IMR-90 (cell line): ENCODE measurements around the gene DDX39A. TPM values are rescaled to one million over a fixed set of nuclear protein-coding genes. Genes with fewer than 3 reads are reported as not detected.

ENCODE experiments used
- ATAC-seq: fragments of 200-7000 bp; cut with Tn5 transposase; 2 replicates; pipeline ENCODE4 v1.9.1; 2020; ENCODE audit warnings: low read depth, mild to moderate bottlenecking, moderate library complexity
- BruUV-seq: library from RNA; stranded (reverse); fragments of 400-500 nt; replicated peaks from 2 replicates; lab custom pipeline; 2021; lab: Mats Ljungman, UMichigan
- CTCF ChIA-PET: fragments of 300-600 bp; formaldehyde crosslinking; extraction: SDS; loops from one replicate; lab custom pipeline; 2021; ENCODE audit warnings: antibody characterized with exemption; lab: Yijun Ruan, JAX
- POLR2A ChIA-PET: fragments of 300-600 bp; sonication (Branson Sonifier 250); formaldehyde crosslinking; loops from one replicate; lab custom pipeline; 2022; ENCODE audit warnings: antibody characterized with exemption; ENCODE audit not compliant: unreplicated experiment; lab: Charles Lee
- DNase-seq: peaks from one replicate; pipeline ENCODE4 v3.0.0; 2013
- H2AFZ ChIP-seq: replicated peaks from 2 replicates; pipeline ENCODE3; 2013; ENCODE audit warnings: low read length, mild to moderate bottlenecking; ENCODE audit not compliant: poor library complexity
- H2AK5ac ChIP-seq: 2 replicates; pipeline ENCODE4 v1.6.1; 2013; ENCODE audit warnings: low read depth, low read length, inconsistent platforms
- H2AK9ac ChIP-seq: replicated peaks from 2 replicates; pipeline ENCODE3; 2013; ENCODE audit warnings: mild to moderate bottlenecking, low read depth, low read length, moderate library complexity; ENCODE audit not compliant: poor library complexity
- H2BK120ac ChIP-seq: 2 replicates; pipeline ENCODE4 v1.6.1; 2013; ENCODE audit warnings: low read depth, low read length, inconsistent platforms
- H2BK15ac ChIP-seq: 3 replicates; pipeline ENCODE4 v1.6.1; 2013; ENCODE audit warnings: low read depth, low read length, inconsistent platforms
- H2BK20ac ChIP-seq: 2 replicates; pipeline ENCODE4 v1.6.1; 2013; ENCODE audit warnings: low read depth, mild to moderate bottlenecking, inconsistent platforms, low read length, moderate library complexity
- H2BK5ac ChIP-seq: 2 replicates; pipeline ENCODE4 v1.6.1; 2013; ENCODE audit warnings: mild to moderate bottlenecking, low read depth, low read length, inconsistent platforms; ENCODE audit not compliant: poor library complexity, severe bottlenecking
- H3K14ac ChIP-seq: replicated peaks from 2 replicates; pipeline ENCODE4 v1.6.1; 2013; ENCODE audit warnings: low read depth, low read length, inconsistent platforms
- H3K18ac ChIP-seq: 2 replicates; pipeline ENCODE4 v1.6.1; 2013; ENCODE audit warnings: low read depth, low read length, control low read depth
- H3K23ac ChIP-seq: 2 replicates; pipeline ENCODE4 v1.6.1; 2013; ENCODE audit warnings: low read depth, low read length, inconsistent platforms
- H3K27ac ChIP-seq: 2 replicates; pipeline ENCODE4 v1.5.1; 2013; ENCODE audit warnings: mild to moderate bottlenecking, control low read depth, low read length; ENCODE audit not compliant: insufficient read depth
- H3K27me3 ChIP-seq: 2 replicates; pipeline ENCODE4 v1.6.1; 2013; ENCODE audit warnings: low read length; ENCODE audit not compliant: control insufficient read depth, insufficient read depth
- H3K36me3 ChIP-seq: 2 replicates; pipeline ENCODE4 v1.6.1; 2013; ENCODE audit warnings: low read length, mixed read lengths; ENCODE audit not compliant: control insufficient read depth, insufficient read depth
- H3K4ac ChIP-seq: 2 replicates; pipeline ENCODE4 v1.6.1; 2013; ENCODE audit warnings: low read depth, low read length, inconsistent platforms
- H3K4me1 ChIP-seq: 2 replicates; pipeline ENCODE4 v1.6.1; 2013; ENCODE audit warnings: low read length, mixed read lengths; ENCODE audit not compliant: control insufficient read depth, insufficient read depth
- H3K4me2 ChIP-seq: 2 replicates; pipeline ENCODE4 v1.6.1; 2013; ENCODE audit warnings: low read depth, mild to moderate bottlenecking, control low read depth, low read length, moderate library complexity
- H3K4me3 ChIP-seq: 2 replicates; pipeline ENCODE4 v1.5.1; 2013; ENCODE audit warnings: low read depth, mild to moderate bottlenecking, control low read depth, low read length, moderate library complexity; ENCODE audit not compliant: insufficient read depth
- H3K56ac ChIP-seq: 2 replicates; pipeline ENCODE4 v1.6.1; 2013; ENCODE audit warnings: low read length, inconsistent platforms; ENCODE audit not compliant: insufficient read depth; ENCODE audit errors: extremely low read depth
- H3K79me1 ChIP-seq, 2 experiments: 2 replicates each; pipeline ENCODE4 v1.6.1; 2013; ENCODE audit warnings: low read length in 2 of 2, inconsistent platforms in 1 of 2, low read depth in 1 of 2
- H3K9ac ChIP-seq: 2 replicates; pipeline ENCODE4 v1.6.1; 2013; ENCODE audit warnings: low read depth, low read length, control low read depth
- H3K9me1 ChIP-seq: 2 replicates; pipeline ENCODE4 v1.6.1; 2013; ENCODE audit warnings: low read length, inconsistent platforms; ENCODE audit not compliant: insufficient read depth
- H3K9me3 ChIP-seq: 2 replicates; pipeline ENCODE4 v1.6.1; 2013; ENCODE audit warnings: low read length; ENCODE audit not compliant: control insufficient read depth, insufficient read depth
- H4K20me1 ChIP-seq: 2 replicates; pipeline ENCODE4 v1.6.1; 2013; ENCODE audit warnings: low read length, inconsistent platforms; ENCODE audit not compliant: insufficient read depth
- H4K5ac ChIP-seq: 2 replicates; pipeline ENCODE4 v1.6.1; 2013; ENCODE audit warnings: mild to moderate bottlenecking, low read depth, low read length, control low read depth
- H4K8ac ChIP-seq, 2 experiments: 2 replicates each; pipeline ENCODE4 v1.6.1; 2013; ENCODE audit warnings: low read depth in 2 of 2, low read length in 2 of 2, control low read depth in 1 of 2, inconsistent platforms in 1 of 2
- H4K91ac ChIP-seq: 2 replicates; pipeline ENCODE4 v1.6.1; 2013; ENCODE audit warnings: low read depth, low read length, inconsistent platforms; ENCODE audit not compliant: insufficient read depth
- CEBPB ChIP-seq: IDR thresholded peaks from 2 replicates; pipeline ENCODE4 v1.6.1; 2012; ENCODE audit warnings: low read depth, low read length, improper control_type of control experiment
- CHD1 ChIP-seq: IDR thresholded peaks from 2 replicates; pipeline ENCODE4 v1.6.1; 2012; ENCODE audit warnings: low read depth, low read length, improper control_type of control experiment
- MAFK ChIP-seq: IDR thresholded peaks from 2 replicates; pipeline ENCODE4 v1.6.1; 2012; ENCODE audit warnings: low read depth, low read length, improper control_type of control experiment
- MAZ ChIP-seq: IDR thresholded peaks from 2 replicates; pipeline ENCODE4 v1.6.1; 2012; ENCODE audit warnings: low read depth, mild to moderate bottlenecking, low read length, improper control_type of control experiment, moderate library complexity, borderline replicate concordance
- MXI1 ChIP-seq: IDR thresholded peaks from 2 replicates; pipeline ENCODE4 v1.6.1; 2012; ENCODE audit warnings: low read depth, mild to moderate bottlenecking, low read length, moderate library complexity, borderline replicate concordance
- NFE2L2 ChIP-seq: fragments of 150-350 bp; IDR thresholded peaks from 2 replicates; pipeline ENCODE4 v1.6.1; 2016; ENCODE audit warnings: low read depth, mild to moderate bottlenecking, low read length
- POLR2A ChIP-seq: IDR thresholded peaks from 2 replicates; pipeline ENCODE4 v1.6.1; 2012; ENCODE audit warnings: mild to moderate bottlenecking, low read depth, low read length
- RCOR1 ChIP-seq: IDR thresholded peaks from 2 replicates; pipeline ENCODE4 v1.6.1; 2012; ENCODE audit warnings: mild to moderate bottlenecking, low read length, improper control_type of control experiment; ENCODE audit not compliant: insufficient replicate concordance
- RFX5 ChIP-seq: IDR thresholded peaks from 2 replicates; pipeline ENCODE4 v1.8.0; 2012; ENCODE audit warnings: low read depth, mild to moderate bottlenecking, low read length, moderate library complexity
- SMC3 ChIP-seq: fragments of 150-350 bp; IDR thresholded peaks from 2 replicates; pipeline ENCODE4 v1.6.1; 2016; ENCODE audit warnings: low read depth, mild to moderate bottlenecking, antibody characterized with exemption, low read length, moderate library complexity
- WGBS, 2 experiments: methylation state at CpG; one replicate each; pipeline versions ENCODE4 v1.1.5 to v1.1.7; 2013; ENCODE audit warnings: missing lambda C conversion rate in 2 of 2; ENCODE audit not compliant: insufficient read length in 1 of 2; ENCODE audit errors: extremely low coverage in 2 of 2; 5-methylcytosine and 5-hydroxymethylcytosine counted together
- dilution Hi-C: fragments of 300-500 bp; cut with HindIII; formaldehyde crosslinking; loops from one replicate; pipeline ENCODE4 v1.14.3; 2018; ENCODE audit warnings: low sequenced_read_pairs; ENCODE audit not compliant: unreplicated experiment
- in situ Hi-C: fragments of 300-500 bp; cut with MboI; formaldehyde crosslinking; loops from 3 replicates; pipeline ENCODE4 v1.14.3; 2019; ENCODE audit warnings: low sequenced_read_pairs, inconsistent platforms, mixed read lengths
- intact Hi-C: fragments of 100-400 bp; cut with micrococcal nuclease; formaldehyde crosslinking; loops from 2 replicates; pipeline ENCODE4 v1.10.0; 2022
- polyA plus RNA-seq, 3 experiments: library from polyadenylated mRNA; depleted of rRNA; stranded (reverse); fragments of >200 nt; gene quantifications; 2 replicates each; pipeline ENCODE4 v1.2.3, GENCODE V29; 2012; ENCODE audit warnings: low replicate concordance in 1 of 3
- total RNA-seq: library from RNA; depleted of rRNA; stranded (reverse); fragments of >200 nt; gene quantifications from 2 replicates; pipeline ENCODE4 v1.2.3, GENCODE V29; 2012
- TF ChIP-seq, protein P1 (sequence below): conservative IDR thresholded peaks from 2 replicates; pipeline ENCODE4 v1.5.1; 2012; ENCODE audit warnings: mild to moderate bottlenecking, low read depth, low read length, improper control_type of control experiment
- TF ChIP-seq, protein P2 (sequence below): fragments of 150-350 bp; IDR thresholded peaks from 2 replicates; pipeline ENCODE4 v1.6.1; 2016; ENCODE audit warnings: low read depth, mild to moderate bottlenecking, low read length, moderate library complexity, borderline replicate concordance

The DDX39A gene
- total and polyA plus RNA-seq, 2 of the 4 experiments (the other 2 are of a cell fraction), result 82.5 to 83.0 TPM

DNA sequence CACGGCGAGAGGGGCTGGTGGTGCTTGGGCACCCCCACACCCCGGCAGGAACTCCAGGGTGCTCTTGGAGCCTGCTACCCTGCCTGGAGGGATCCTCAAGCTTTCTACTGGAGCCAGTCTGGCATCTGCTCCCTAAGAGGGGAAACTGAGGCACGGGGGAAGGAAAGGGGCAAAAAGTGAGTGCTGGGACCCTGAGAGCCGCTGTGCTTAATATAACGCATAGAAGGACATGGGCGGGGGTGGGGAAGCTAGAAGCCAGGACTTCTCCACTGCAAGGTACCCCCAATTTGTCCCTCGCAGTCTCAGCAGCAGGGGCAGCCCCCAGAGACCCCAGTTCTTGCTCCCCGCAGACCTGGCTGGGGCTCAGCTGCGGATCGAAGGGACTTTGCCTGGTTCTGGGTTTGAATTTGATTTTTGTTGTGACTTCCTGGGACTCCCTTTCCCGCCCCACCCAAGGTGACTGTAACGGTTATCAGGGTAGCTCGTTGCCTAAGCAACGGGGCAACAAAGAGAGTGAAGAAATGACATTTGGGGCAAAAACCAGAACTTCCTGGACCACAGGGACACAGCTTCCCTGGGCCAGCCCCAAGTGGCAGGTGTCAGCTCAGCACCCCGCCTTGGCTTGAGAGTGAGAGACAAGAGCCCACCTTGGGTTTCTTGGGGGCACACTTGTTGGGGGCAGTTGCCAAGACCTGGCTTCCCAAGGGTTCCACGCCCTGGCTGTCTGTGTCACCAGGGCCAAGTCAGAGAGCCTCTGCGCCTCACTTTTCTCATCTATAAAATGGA lies 37.3 kb downstream of the DDX39A start:
- H2AK5ac ChIP-seq, result peak overlapping the region; percentile 85
- H2AK9ac ChIP-seq, result peak overlapping the region; percentile 95
- in situ Hi-C loops, result no loop called here
- peak overlapping the region; percentile 37; the same call in 1 of the 2 replicates for H4K5ac ChIP-seq
- H2BK120ac ChIP-seq, result peak overlapping the region; percentile 26; the same call in 1 of the 2 replicates
- peak overlapping the region; percentile 57; the same call in 1 of the 2 replicates for H3K9ac ChIP-seq
- no peaks in the 10 kb centered on the region for H3K27me3 ChIP-seq
- H3K9me3 ChIP-seq, result no peaks in the 10 kb centered on the region
- peak overlapping the region; percentile 36; the same call in 1 of the 2 replicates for H3K27ac ChIP-seq
- ChIA-PET CTCF (interaction anchor here (0.5 kb wide), 1 partner anchor 752 kb away, joined by 4 read pairs; no protein-coding TSS in a partner anchor), POLR2A (no interaction called here)
- peak overlapping the region; percentile 55; the same call in 1 of the 2 replicates for H4K91ac ChIP-seq
- BruUV-seq, result no TSS peak
- no peaks in the 10 kb centered on the region for H3K36me3 ChIP-seq
- TF ChIP-seq MAZ (no peak), NFE2L2 (no peak), RCOR1 (no peak), SMC3 (no peak), MXI1 (no peak), RFX5 (no peak), POLR2A (no peak), CHD1 (no peak), MAFK (no peak), CEBPB (no peak)
- TF ChIP-seq, protein P1, sequence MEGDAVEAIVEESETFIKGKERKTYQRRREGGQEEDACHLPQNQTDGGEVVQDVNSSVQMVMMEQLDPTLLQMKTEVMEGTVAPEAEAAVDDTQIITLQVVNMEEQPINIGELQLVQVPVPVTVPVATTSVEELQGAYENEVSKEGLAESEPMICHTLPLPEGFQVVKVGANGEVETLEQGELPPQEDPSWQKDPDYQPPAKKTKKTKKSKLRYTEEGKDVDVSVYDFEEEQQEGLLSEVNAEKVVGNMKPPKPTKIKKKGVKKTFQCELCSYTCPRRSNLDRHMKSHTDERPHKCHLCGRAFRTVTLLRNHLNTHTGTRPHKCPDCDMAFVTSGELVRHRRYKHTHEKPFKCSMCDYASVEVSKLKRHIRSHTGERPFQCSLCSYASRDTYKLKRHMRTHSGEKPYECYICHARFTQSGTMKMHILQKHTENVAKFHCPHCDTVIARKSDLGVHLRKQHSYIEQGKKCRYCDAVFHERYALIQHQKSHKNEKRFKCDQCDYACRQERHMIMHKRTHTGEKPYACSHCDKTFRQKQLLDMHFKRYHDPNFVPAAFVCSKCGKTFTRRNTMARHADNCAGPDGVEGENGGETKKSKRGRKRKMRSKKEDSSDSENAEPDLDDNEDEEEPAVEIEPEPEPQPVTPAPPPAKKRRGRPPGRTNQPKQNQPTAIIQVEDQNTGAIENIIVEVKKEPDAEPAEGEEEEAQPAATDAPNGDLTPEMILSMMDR, result no peak
- TF ChIP-seq, protein P2, sequence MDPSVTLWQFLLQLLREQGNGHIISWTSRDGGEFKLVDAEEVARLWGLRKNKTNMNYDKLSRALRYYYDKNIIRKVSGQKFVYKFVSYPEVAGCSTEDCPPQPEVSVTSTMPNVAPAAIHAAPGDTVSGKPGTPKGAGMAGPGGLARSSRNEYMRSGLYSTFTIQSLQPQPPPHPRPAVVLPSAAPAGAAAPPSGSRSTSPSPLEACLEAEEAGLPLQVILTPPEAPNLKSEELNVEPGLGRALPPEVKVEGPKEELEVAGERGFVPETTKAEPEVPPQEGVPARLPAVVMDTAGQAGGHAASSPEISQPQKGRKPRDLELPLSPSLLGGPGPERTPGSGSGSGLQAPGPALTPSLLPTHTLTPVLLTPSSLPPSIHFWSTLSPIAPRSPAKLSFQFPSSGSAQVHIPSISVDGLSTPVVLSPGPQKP, result no peak
- 51% methylated on average over 4 of the region's 18 CpGs; no CpG with 5 or more reads in 1 of the 2 experiments for WGBS, 2 experiments
- peak overlapping the region; percentile 57 to 85; a peak in 3 of 4 replicates for H4K8ac ChIP-seq
- ATAC-seq (no peak), DNase-seq (peak; percentile 20)
- H2BK5ac ChIP-seq, result no peak overlapping the region
- 0 out of 2 replicates have a peak overlapping the region, but pooled peaks have one; percentile 19 for H3K56ac ChIP-seq
- peak overlapping the region; percentile 82 for H3K4ac ChIP-seq
- peak overlapping the region; percentile 75 for H3K4me2 ChIP-seq
- H2BK15ac ChIP-seq, result peak overlapping the region; percentile 27; the same call in 1 of the 3 replicates
- dilution Hi-C loops, result no loop called here
- peaks cover 17 to 38% of the 10 kb centered on the region in 2 experiments for H3K79me1 ChIP-seq
- peak overlapping the region; percentile 48 for H3K14ac ChIP-seq
- H4K20me1 ChIP-seq, result no peaks in the 10 kb centered on the region
- H2BK20ac ChIP-seq, result no peak overlapping the region
- H3K18ac ChIP-seq, result no peak overlapping the region
- H2AFZ ChIP-seq, result peak overlapping the region; percentile 89
- peak overlapping the region; percentile 36; the same call in 1 of the 2 replicates for H3K23ac ChIP-seq
- intact Hi-C loops, result no loop called here
- H3K9me1 ChIP-seq, result peaks cover 6% of the 10 kb centered on the region
- peaks cover 14% of the 10 kb centered on the region for H3K4me1 ChIP-seq
- peak overlapping the region; percentile 46 for H3K4me3 ChIP-seq
